ENCODE data around the gene INPP1. TPM values are rescaled to one million over a fixed set of nuclear protein-coding genes. Genes with fewer than 3 reads are reported as not detected.

Gene INPP1
- total RNA-seq, 1 experiment from 2014 or later, result 23.2 TPM

DNA sequence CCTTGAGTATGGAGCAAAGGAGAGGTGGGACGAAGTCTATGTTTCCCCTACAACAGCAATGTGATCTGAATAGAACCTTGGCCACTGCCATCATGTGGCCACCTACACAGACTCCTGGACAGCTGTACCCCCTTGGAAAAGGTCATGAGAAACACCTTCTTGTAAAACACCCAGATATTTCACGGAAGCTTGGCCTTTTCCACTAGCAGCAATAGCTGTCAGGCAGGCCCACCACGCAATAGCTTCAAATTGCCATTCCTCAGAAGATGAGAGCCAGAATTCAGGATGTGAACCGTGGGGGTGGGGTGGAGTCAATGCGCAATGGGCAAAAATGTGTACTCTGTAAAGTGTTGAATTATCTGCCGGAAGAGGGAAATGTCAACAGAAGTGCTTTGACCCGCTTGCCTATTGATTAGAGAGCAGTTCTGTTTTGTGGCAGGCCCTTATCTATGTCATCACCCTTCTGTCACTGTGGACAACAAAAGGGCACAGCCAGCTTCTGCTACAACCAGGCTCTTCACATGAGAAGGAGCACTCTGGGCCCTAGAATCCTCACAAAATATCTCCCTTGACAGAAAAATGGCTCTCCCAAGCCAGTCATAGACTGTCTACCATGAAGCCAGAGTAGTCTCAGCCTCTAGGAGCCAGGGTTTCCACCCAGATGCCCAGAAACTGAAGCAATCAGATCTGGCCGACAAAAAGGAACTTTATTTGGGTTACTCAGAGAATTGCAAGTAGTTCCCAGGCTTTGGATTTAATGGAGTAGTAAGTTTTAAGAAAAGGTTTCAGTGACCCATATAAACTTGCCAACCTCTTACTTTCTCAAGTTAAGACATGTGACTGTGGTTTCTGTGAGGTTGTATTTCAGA lies 9.5 kb downstream of the INPP1 start:
- peaks cover 10% of the 10 kb centered on the region for H3K36me3 Mint-ChIP-seq (ENCODE audit: insufficient read depth, unreplicated experiment)
- no peaks in the 10 kb centered on the region for H3K36me3 ChIP-seq (ENCODE audit: control insufficient read depth, insufficient read depth, low read length)
- no peaks in the 10 kb centered on the region for H3K27me3 ChIP-seq (replicated peaks; ENCODE audit: control insufficient read depth, insufficient read depth, low read length)
- H3K4me3 Mint-ChIP-seq (ENCODE audit: unreplicated experiment), result no peak overlapping the region
- peaks cover 15% of the 10 kb centered on the region for H3K4me1 ChIP-seq
- no peak overlapping the region for H3K27ac Mint-ChIP-seq (ENCODE audit: unreplicated experiment)
- H3K9me3 Mint-ChIP-seq (ENCODE audit: unreplicated experiment), result no peaks in the 10 kb centered on the region
- peaks cover 27% of the 10 kb centered on the region for H3K4me1 Mint-ChIP-seq (ENCODE audit: low read depth, unreplicated experiment)
- BruUV-seq (replicated peaks), result no TSS peak
- no peak overlapping the region for H3K4me3 ChIP-seq (ENCODE audit: low read depth, low read length)
- POLR2A ChIA-PET, result no interaction called here
- peak in 1 of 2 experiments; percentile 20 for DNase-seq
- no peaks in the 10 kb centered on the region for H3K9me3 ChIP-seq
- TF ChIP-seq, protein P1, sequence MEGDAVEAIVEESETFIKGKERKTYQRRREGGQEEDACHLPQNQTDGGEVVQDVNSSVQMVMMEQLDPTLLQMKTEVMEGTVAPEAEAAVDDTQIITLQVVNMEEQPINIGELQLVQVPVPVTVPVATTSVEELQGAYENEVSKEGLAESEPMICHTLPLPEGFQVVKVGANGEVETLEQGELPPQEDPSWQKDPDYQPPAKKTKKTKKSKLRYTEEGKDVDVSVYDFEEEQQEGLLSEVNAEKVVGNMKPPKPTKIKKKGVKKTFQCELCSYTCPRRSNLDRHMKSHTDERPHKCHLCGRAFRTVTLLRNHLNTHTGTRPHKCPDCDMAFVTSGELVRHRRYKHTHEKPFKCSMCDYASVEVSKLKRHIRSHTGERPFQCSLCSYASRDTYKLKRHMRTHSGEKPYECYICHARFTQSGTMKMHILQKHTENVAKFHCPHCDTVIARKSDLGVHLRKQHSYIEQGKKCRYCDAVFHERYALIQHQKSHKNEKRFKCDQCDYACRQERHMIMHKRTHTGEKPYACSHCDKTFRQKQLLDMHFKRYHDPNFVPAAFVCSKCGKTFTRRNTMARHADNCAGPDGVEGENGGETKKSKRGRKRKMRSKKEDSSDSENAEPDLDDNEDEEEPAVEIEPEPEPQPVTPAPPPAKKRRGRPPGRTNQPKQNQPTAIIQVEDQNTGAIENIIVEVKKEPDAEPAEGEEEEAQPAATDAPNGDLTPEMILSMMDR (IDR thresholded peaks at IDR 0.05; ENCODE audit: insufficient read depth in 1 of 2, low read depth in 1 of 2, low read length in 1 of 2, severe bottlenecking in 1 of 2, unreplicated experiment in 1 of 2), result no peak
- intact Hi-C loops (cut with micrococcal nuclease; ENCODE audit: unreplicated experiment), result no loop called here
- no peaks in the 10 kb centered on the region for H3K27me3 Mint-ChIP-seq (ENCODE audit: insufficient read depth, unreplicated experiment)
- CTCF ChIA-PET, result no interaction called here

- no TSS peak for BruUV-seq (replicated peaks)
- H3K36me3 Mint-ChIP-seq (ENCODE audit: insufficient read depth, unreplicated experiment), result peaks cover 6% of the 10 kb centered on the region
- no peak overlapping the region for H3K4me3 Mint-ChIP-seq (ENCODE audit: unreplicated experiment)
- ChIA-PET CTCF (no interaction called here), POLR2A (no interaction called here)
- peaks cover 15% of the 10 kb centered on the region for H3K4me1 ChIP-seq
- intact Hi-C loops (cut with micrococcal nuclease; ENCODE audit: unreplicated experiment), result no loop called here
- no peaks in the 10 kb centered on the region for H3K9me3 Mint-ChIP-seq (ENCODE audit: unreplicated experiment)
- H3K27me3 ChIP-seq (replicated peaks; ENCODE audit: control insufficient read depth, insufficient read depth, low read length), result no peaks in the 10 kb centered on the region
- H3K27me3 Mint-ChIP-seq (ENCODE audit: insufficient read depth, unreplicated experiment), result no peaks in the 10 kb centered on the region
- H3K9me3 ChIP-seq, result no peaks in the 10 kb centered on the region
- TF ChIP-seq, protein P1 (IDR thresholded peaks at IDR 0.05; ENCODE audit: insufficient read depth in 1 of 2, low read depth in 1 of 2, low read length in 1 of 2, severe bottlenecking in 1 of 2, unreplicated experiment in 1 of 2), result no peak
- H3K36me3 ChIP-seq (ENCODE audit: control insufficient read depth, insufficient read depth, low read length), result no peaks in the 10 kb centered on the region
- peaks cover 27% of the 10 kb centered on the region for H3K4me1 Mint-ChIP-seq (ENCODE audit: low read depth, unreplicated experiment)
- H3K4me3 ChIP-seq (ENCODE audit: low read depth, low read length), result no peak overlapping the region
- no peak overlapping the region for H3K27ac Mint-ChIP-seq (ENCODE audit: unreplicated experiment)
- no peak for DNase-seq
Measured at GRCh38 chr2:190353537-190353899, 10.1 kb downstream of the INPP1 start.

GRCh38 chr2:190354003-190354690 lies 10.8 kb downstream of the INPP1 start:
- H3K9me3 ChIP-seq, result no peaks in the 10 kb centered on the region
- no peak overlapping the region for H3K4me3 ChIP-seq (ENCODE audit: low read depth, low read length)
- BruUV-seq (replicated peaks), result no TSS peak
- H3K4me1 ChIP-seq, result peaks cover 15% of the 10 kb centered on the region
- ChIA-PET POLR2A (no interaction called here), CTCF (interaction anchor here (1.0 kb wide), 1 partner anchor 10 kb away, joined by 3 read pairs; no protein-coding TSS in a partner anchor)
- Mint-ChIP-seq H3K4me3 (ENCODE audit: unreplicated experiment) (no peak overlapping the region), H3K9me3 (ENCODE audit: unreplicated experiment) (no peaks in the 10 kb centered on the region), H3K36me3 (ENCODE audit: insufficient read depth, unreplicated experiment) (no peaks in the 10 kb centered on the region), H3K27ac (ENCODE audit: unreplicated experiment) (no peak overlapping the region), H3K27me3 (ENCODE audit: insufficient read depth, unreplicated experiment) (no peaks in the 10 kb centered on the region), H3K4me1 (ENCODE audit: low read depth, unreplicated experiment) (peaks cover 27% of the 10 kb centered on the region)
- no peaks in the 10 kb centered on the region for H3K27me3 ChIP-seq (replicated peaks; ENCODE audit: control insufficient read depth, insufficient read depth, low read length)
- intact Hi-C loops (cut with micrococcal nuclease; ENCODE audit: unreplicated experiment), result no loop called here
- no peaks in the 10 kb centered on the region for H3K36me3 ChIP-seq (ENCODE audit: control insufficient read depth, insufficient read depth, low read length)
- TF ChIP-seq, protein P1 (IDR thresholded peaks at IDR 0.05; ENCODE audit: insufficient read depth in 1 of 2, low read depth in 1 of 2, low read length in 1 of 2, severe bottlenecking in 1 of 2, unreplicated experiment in 1 of 2), result no peak
- DNase-seq, result no peak
